OCI-LY1 (cell line): ENCODE results near the gene LMBRD1.

Experiments
- H2AFZ ChIP-seq: fragments of 200-600 bp; sonication (generic), shearing (Covaris generic); 2 replicates; pipeline ENCODE4 v1.6.0; 2014; ENCODE audit warnings: antibody characterized with exemption, mild to moderate bottlenecking, low read length
- H3F3A ChIP-seq: fragments of 200-600 bp; sonication (generic), shearing (Covaris generic); 2 replicates; pipeline ENCODE4 v1.6.0; 2014; ENCODE audit warnings: mild to moderate bottlenecking, antibody characterized with exemption, low read length, moderate library complexity; ENCODE audit not compliant: insufficient read depth
- H3K27ac ChIP-seq: fragments of 200-600 bp; sonication (generic); 2 replicates; pipeline ENCODE4 v1.5.1; 2014; ENCODE audit warnings: low read length, mixed run types, mild to moderate bottlenecking, low read depth; ENCODE audit not compliant: poor library complexity, severe bottlenecking
- H3K27me3 ChIP-seq: fragments of 200-600 bp; sonication (generic); 2 replicates; pipeline ENCODE4 v1.6.0; 2014; ENCODE audit warnings: antibody characterized with exemption, mild to moderate bottlenecking, low read length, moderate library complexity; ENCODE audit not compliant: insufficient read depth
- H3K36me3 ChIP-seq: fragments of 200-600 bp; sonication (generic); 2 replicates; pipeline ENCODE4 v1.6.1; 2014; ENCODE audit warnings: mild to moderate bottlenecking, antibody characterized with exemption, low read length, moderate library complexity, mixed read lengths; ENCODE audit not compliant: insufficient read depth
- H3K4me1 ChIP-seq: fragments of 200-600 bp; sonication (generic); 2 replicates; pipeline ENCODE4 v1.5.1; 2014; ENCODE audit warnings: mild to moderate bottlenecking, low read length, moderate library complexity; ENCODE audit not compliant: insufficient read depth, severe bottlenecking
- H3K4me2 ChIP-seq: fragments of 200-600 bp; sonication (generic), shearing (Covaris generic); 2 replicates; pipeline ENCODE4 v1.6.1; 2014; ENCODE audit warnings: low read length
- H3K4me3 ChIP-seq: fragments of 200-600 bp; sonication (generic); 2 replicates; pipeline ENCODE4 v1.5.1; 2014; ENCODE audit warnings: low read length, low read depth, mild to moderate bottlenecking, mixed read lengths; ENCODE audit not compliant: poor library complexity, severe bottlenecking
- H3K79me2 ChIP-seq: fragments of 200-600 bp; shearing (Covaris generic); 2 replicates; pipeline ENCODE4 v1.6.1; 2016; ENCODE audit warnings: mixed run types, low read length, mixed read lengths; ENCODE audit not compliant: insufficient read depth
- H3K9ac ChIP-seq: fragments of 200-600 bp; sonication (generic), shearing (Covaris generic); 2 replicates; pipeline ENCODE4 v1.6.1; 2014; ENCODE audit warnings: mild to moderate bottlenecking, low read length, mixed read lengths
- H3K9me2 ChIP-seq: fragments of 200-600 bp; sonication (generic), shearing (Covaris generic); 2 replicates; pipeline ENCODE4 v1.6.1; 2014; ENCODE audit warnings: low read depth, mild to moderate bottlenecking, low read length, mixed read lengths
- H3K9me3 ChIP-seq: fragments of 200-600 bp; shearing (Covaris generic); 2 replicates; pipeline ENCODE4 v1.6.1; 2014; ENCODE audit warnings: low read length, mixed read lengths
- H4K20me1 ChIP-seq: fragments of 200-600 bp; sonication (generic), shearing (Covaris generic); 2 replicates; pipeline ENCODE4 v1.6.0; 2016; ENCODE audit warnings: mild to moderate bottlenecking, low read length; ENCODE audit not compliant: insufficient read depth
- CTCF ChIP-seq: fragments of 200-600 bp; sonication (generic), shearing (Covaris generic); IDR thresholded peaks from 2 replicates; pipeline ENCODE4 v1.5.1; 2017; ENCODE audit warnings: mild to moderate bottlenecking, antibody characterized with exemption, low read length, moderate library complexity, mixed read lengths
- EZH2 ChIP-seq: fragments of 200-600 bp; sonication (generic), shearing (Covaris generic); IDR thresholded peaks from 2 replicates; pipeline ENCODE4 v1.8.0; 2017; ENCODE audit warnings: borderline replicate concordance, mixed run types, mild to moderate bottlenecking, antibody characterized with exemption, low read length, moderate library complexity, mixed read lengths

LMBRD1 gene

GRCh38 chr6:69647726-69648125 is 149.1 kb downstream of the LMBRD1 start:
- Histone ChIP-seq H3F3A (no peaks in the 10 kb centered on the region), H3K4me2 (no peak overlapping the region), H3K27ac (no peak overlapping the region), H3K79me2 (no peaks in the 10 kb centered on the region), H4K20me1 (no peaks in the 10 kb centered on the region), H2AFZ (no peak overlapping the region), H3K9me3 (no peaks in the 10 kb centered on the region), H3K4me1 (no peaks in the 10 kb centered on the region), H3K9ac (no peak overlapping the region), H3K36me3 (no peaks in the 10 kb centered on the region), H3K4me3 (no peak overlapping the region), H3K9me2 (no peaks in the 10 kb centered on the region), H3K27me3 (no peaks in the 10 kb centered on the region)
- TF ChIP-seq CTCF (no peak), EZH2 (no peak)

GRCh38 chr6:69643688-69644087 is 153.1 kb downstream of the LMBRD1 start:
- no peaks in the 10 kb centered on the region for H3K9me3 ChIP-seq
- no peaks in the 10 kb centered on the region for H3K4me1 ChIP-seq
- H3K36me3 ChIP-seq: no peaks in the 10 kb centered on the region
- H3K9me2 ChIP-seq: no peaks in the 10 kb centered on the region
- no peaks in the 10 kb centered on the region for H3F3A ChIP-seq
- H2AFZ ChIP-seq: no peak overlapping the region
- H4K20me1 ChIP-seq: no peaks in the 10 kb centered on the region
- no peak overlapping the region for H3K9ac ChIP-seq
- H3K27me3 ChIP-seq: no peaks in the 10 kb centered on the region
- no peak for TF ChIP-seq EZH2
- no peak for TF ChIP-seq CTCF
- no peaks in the 10 kb centered on the region for H3K79me2 ChIP-seq
- no peak overlapping the region for H3K4me2 ChIP-seq
- no peak overlapping the region for H3K27ac ChIP-seq
- H3K4me3 ChIP-seq: no peak overlapping the region

GRCh38 chr6:69632932-69633331 is 163.9 kb downstream of the LMBRD1 start:
- Histone ChIP-seq H3K27me3 (no peaks in the 10 kb centered on the region), H3K36me3 (no peaks in the 10 kb centered on the region), H3K79me2 (no peaks in the 10 kb centered on the region), H3K4me1 (no peaks in the 10 kb centered on the region), H2AFZ (no peak overlapping the region), H3K9ac (no peak overlapping the region), H4K20me1 (no peaks in the 10 kb centered on the region), H3K9me3 (no peaks in the 10 kb centered on the region), H3F3A (no peaks in the 10 kb centered on the region), H3K9me2 (no peaks in the 10 kb centered on the region), H3K4me3 (no peak overlapping the region), H3K4me2 (no peak overlapping the region), H3K27ac (no peak overlapping the region)
- TF ChIP-seq CTCF: no peak
- TF ChIP-seq EZH2: no peak
